GM18507 (cell line): ENCODE measurements around the gene SIT1.
A peak's percentile ranks its signal among the peaks of the same experiment; 100 is the strongest.

Experiments used
- DNase-seq: peaks from one replicate; pipeline ENCODE4 v3.0.0; 2011; ENCODE audit warnings: low read depth; ENCODE audit not compliant: insufficient read length; ENCODE audit errors: extremely low spot score
- FAIRE-seq: peaks from 2 replicates; lab custom pipeline; 2011; peaks lifted over from hg19 to GRCh38; lab: Jason Lieb, UNC

SIT1 gene

GRCh38 chr9:35650341-35651158 is at the start of gene SIT1:
Gene SIT1 (minus strand): TSS chr9:35650931. CDS start chr9:35650853, 78 bp downstream.
- no peak for DNase-seq

GRCh38 chr9:35700031-35700430 is 49.3 kb upstream of the SIT1 start:
- DNase-seq (no peak), FAIRE-seq (no peak)

More at GRCh38 chr9:35650341-35651158, at the start of gene SIT1:
- peak; percentile 5 for FAIRE-seq

GRCh38 chr9:35698231-35698630 is 47.5 kb upstream of the SIT1 start:
- DNase-seq = no peak
- FAIRE-seq = no peak

GRCh38 chr9:35697486-35697885 is 46.8 kb upstream of the SIT1 start:
- FAIRE-seq = no peak
- DNase-seq = no peak

- DNase-seq (peak; percentile 60), FAIRE-seq (peak; percentile 84)
These were observed 45.9 kb upstream of the SIT1 start for GRCh38 chr9:35696520-35697215.

- FAIRE-seq = no peak
- no peak for DNase-seq
These were observed 45.2 kb upstream of the SIT1 start for GRCh38 chr9:35695943-35696401.

GRCh38 chr9:35691757-35692301 is 41.1 kb upstream of the SIT1 start:
- DNase-seq (no peak), FAIRE-seq (no peak)

GRCh38 chr9:35691334-35691650 is 40.6 kb upstream of the SIT1 start:
- FAIRE-seq = no peak
- no peak for DNase-seq

- FAIRE-seq (no peak), DNase-seq (no peak)
These were observed 40.0 kb upstream of the SIT1 start for GRCh38 chr9:35690614-35691333.

GRCh38 chr9:35690294-35690613 is 39.5 kb upstream of the SIT1 start:
- FAIRE-seq = no peak
- DNase-seq = peak; percentile 29

- no peak for DNase-seq
These were observed 39.0 kb upstream of the SIT1 start, which contains the start of gene TPM2 for GRCh38 chr9:35689542-35690293. Gene TPM2 (minus strand): TSS chr9:35689925. CDS start chr9:35689817, 108 bp downstream.

GRCh38 chr9:35688558-35689541 is 38.1 kb upstream of the SIT1 start:
- DNase-seq (no peak), FAIRE-seq (no peak)

More at GRCh38 chr9:35689542-35690293, 39.0 kb upstream of the SIT1 start, which contains the start of gene TPM2:
- no peak for FAIRE-seq

GRCh38 chr9:35687972-35688557 is 37.3 kb upstream of the SIT1 start:
- no peak for FAIRE-seq
- DNase-seq = no peak

- no peak for FAIRE-seq
- DNase-seq = no peak
These were observed 36.6 kb upstream of the SIT1 start for GRCh38 chr9:35687306-35687705.

GRCh38 chr9:35686222-35687203 is 35.8 kb upstream of the SIT1 start:
- FAIRE-seq (no peak), DNase-seq (no peak)

- no peak for FAIRE-seq
- DNase-seq = no peak
These were observed 34.8 kb upstream of the SIT1 start for GRCh38 chr9:35685506-35685905.

GRCh38 chr9:35684921-35685320 is 34.2 kb upstream of the SIT1 start:
- DNase-seq = no peak
- FAIRE-seq = no peak
